Measurements from ENCODE around the gene MAN1A2.

MAN1A2 gene

GRCh38 chr1:117546467-117546866, 179.2 kb downstream of the MAN1A2 start:
- Histone ChIP-seq H3K79me2 (ENCODE audit: low read length) (no peaks in the 10 kb centered on the region), H3K27me3 (replicated peaks; ENCODE audit: insufficient read depth, low read length) (no peaks in the 10 kb centered on the region), H3K4me3 (ENCODE audit: low read length) (no peak overlapping the region), H3K27ac (ENCODE audit: low read length) (no peak overlapping the region), H3K36me3 (replicated peaks; ENCODE audit: insufficient read depth, low read length) (no peaks in the 10 kb centered on the region), H3K9ac (ENCODE audit: low read length) (no peak overlapping the region), H4K20me1 (ENCODE audit: insufficient read depth, low read length) (no peaks in the 10 kb centered on the region), H2AFZ (ENCODE audit: low read length) (no peak overlapping the region), H3K4me1 (ENCODE audit: low read length) (no peaks in the 10 kb centered on the region), H3K4me2 (ENCODE audit: low read depth, low read length) (no peak overlapping the region), H3F3A (ENCODE audit: insufficient read depth, low read length) (no peaks in the 10 kb centered on the region), H3K9me3 (replicated peaks; ENCODE audit: insufficient read depth, low read length) (no peaks in the 10 kb centered on the region), H3K9me2 (replicated peaks; ENCODE audit: insufficient read depth, low read length) (no peaks in the 10 kb centered on the region)
- DNase-seq, result no peak
- TF ChIP-seq EZH2phosphoT487 (IDR thresholded peaks at IDR 0.05; ENCODE audit: low read length) (no peak), EZH2 (optimal IDR thresholded peaks at IDR 0.05; ENCODE audit: low read depth, low read length) (no peak)
- TF ChIP-seq, protein P1, sequence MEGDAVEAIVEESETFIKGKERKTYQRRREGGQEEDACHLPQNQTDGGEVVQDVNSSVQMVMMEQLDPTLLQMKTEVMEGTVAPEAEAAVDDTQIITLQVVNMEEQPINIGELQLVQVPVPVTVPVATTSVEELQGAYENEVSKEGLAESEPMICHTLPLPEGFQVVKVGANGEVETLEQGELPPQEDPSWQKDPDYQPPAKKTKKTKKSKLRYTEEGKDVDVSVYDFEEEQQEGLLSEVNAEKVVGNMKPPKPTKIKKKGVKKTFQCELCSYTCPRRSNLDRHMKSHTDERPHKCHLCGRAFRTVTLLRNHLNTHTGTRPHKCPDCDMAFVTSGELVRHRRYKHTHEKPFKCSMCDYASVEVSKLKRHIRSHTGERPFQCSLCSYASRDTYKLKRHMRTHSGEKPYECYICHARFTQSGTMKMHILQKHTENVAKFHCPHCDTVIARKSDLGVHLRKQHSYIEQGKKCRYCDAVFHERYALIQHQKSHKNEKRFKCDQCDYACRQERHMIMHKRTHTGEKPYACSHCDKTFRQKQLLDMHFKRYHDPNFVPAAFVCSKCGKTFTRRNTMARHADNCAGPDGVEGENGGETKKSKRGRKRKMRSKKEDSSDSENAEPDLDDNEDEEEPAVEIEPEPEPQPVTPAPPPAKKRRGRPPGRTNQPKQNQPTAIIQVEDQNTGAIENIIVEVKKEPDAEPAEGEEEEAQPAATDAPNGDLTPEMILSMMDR (IDR thresholded peaks at IDR 0.05; ENCODE audit: low read length), result no peak

DNA sequence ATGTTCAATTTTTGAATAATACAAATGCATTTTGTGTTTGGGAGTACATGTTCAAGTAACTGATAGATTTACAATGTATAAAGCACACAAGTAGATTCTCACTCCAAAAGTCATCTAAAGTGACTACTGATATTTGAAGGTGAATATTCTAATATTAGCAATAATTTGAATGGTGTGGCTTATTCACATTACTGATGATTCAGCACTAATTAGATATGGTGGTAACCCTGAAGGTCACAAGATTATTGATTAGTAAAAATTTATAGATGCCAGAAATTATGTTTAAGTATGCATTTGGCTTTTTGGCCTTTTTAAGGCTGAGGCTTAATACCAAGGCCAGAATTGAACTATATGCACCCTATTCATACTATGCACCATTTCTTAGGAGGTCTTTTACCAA, 186.2 kb downstream of the MAN1A2 start:
- Histone ChIP-seq H3K4me3 (ENCODE audit: low read length) (no peak overlapping the region), H3K4me2 (ENCODE audit: low read depth, low read length) (no peak overlapping the region), H4K20me1 (ENCODE audit: insufficient read depth, low read length) (no peaks in the 10 kb centered on the region), H2AFZ (ENCODE audit: low read length) (no peak overlapping the region), H3F3A (ENCODE audit: insufficient read depth, low read length) (no peaks in the 10 kb centered on the region), H3K27me3 (replicated peaks; ENCODE audit: insufficient read depth, low read length) (no peaks in the 10 kb centered on the region), H3K9ac (ENCODE audit: low read length) (no peak overlapping the region), H3K9me2 (replicated peaks; ENCODE audit: insufficient read depth, low read length) (no peaks in the 10 kb centered on the region), H3K9me3 (replicated peaks; ENCODE audit: insufficient read depth, low read length) (no peaks in the 10 kb centered on the region), H3K36me3 (replicated peaks; ENCODE audit: insufficient read depth, low read length) (no peaks in the 10 kb centered on the region), H3K27ac (ENCODE audit: low read length) (no peak overlapping the region), H3K79me2 (ENCODE audit: low read length) (no peaks in the 10 kb centered on the region), H3K4me1 (ENCODE audit: low read length) (no peaks in the 10 kb centered on the region)
- TF ChIP-seq EZH2 (optimal IDR thresholded peaks at IDR 0.05; ENCODE audit: low read depth, low read length) (no peak), EZH2phosphoT487 (IDR thresholded peaks at IDR 0.05; ENCODE audit: low read length) (no peak)
- TF ChIP-seq, protein P1 (IDR thresholded peaks at IDR 0.05; ENCODE audit: low read length), result no peak
- no peak for DNase-seq

DNA sequence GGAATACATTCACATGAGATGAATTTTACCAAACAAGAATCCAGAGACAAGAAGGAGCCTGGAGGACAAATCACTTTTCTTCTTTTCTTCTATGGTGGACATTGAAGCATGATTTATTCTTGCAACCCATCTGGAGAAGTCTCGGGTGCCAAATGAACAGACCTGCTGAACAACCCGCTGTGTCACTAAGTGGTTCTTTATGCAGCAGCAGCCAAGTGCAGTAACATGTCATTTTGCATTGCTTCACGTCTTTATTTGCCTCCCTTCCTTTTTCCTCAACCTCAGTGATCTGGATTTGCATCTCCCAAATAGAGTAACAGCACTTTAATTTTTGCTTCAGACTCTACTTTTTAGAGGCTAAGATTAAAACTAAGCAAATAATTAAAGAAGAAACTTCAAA, 188.6 kb downstream of the MAN1A2 start:
- H3K9me2 ChIP-seq (replicated peaks; ENCODE audit: insufficient read depth, low read length), result no peaks in the 10 kb centered on the region
- no peak overlapping the region for H3K4me3 ChIP-seq (ENCODE audit: low read length)
- H3F3A ChIP-seq (ENCODE audit: insufficient read depth, low read length), result no peaks in the 10 kb centered on the region
- H3K4me1 ChIP-seq (ENCODE audit: low read length), result no peaks in the 10 kb centered on the region
- H3K27ac ChIP-seq (ENCODE audit: low read length), result no peak overlapping the region
- no peaks in the 10 kb centered on the region for H4K20me1 ChIP-seq (ENCODE audit: insufficient read depth, low read length)
- H3K27me3 ChIP-seq (replicated peaks; ENCODE audit: insufficient read depth, low read length), result no peaks in the 10 kb centered on the region
- no peak for DNase-seq
- no peaks in the 10 kb centered on the region for H3K9me3 ChIP-seq (replicated peaks; ENCODE audit: insufficient read depth, low read length)
- H3K9ac ChIP-seq (ENCODE audit: low read length), result no peak overlapping the region
- H3K36me3 ChIP-seq (replicated peaks; ENCODE audit: insufficient read depth, low read length), result no peaks in the 10 kb centered on the region
- no peaks in the 10 kb centered on the region for H3K79me2 ChIP-seq (ENCODE audit: low read length)
- no peak for TF ChIP-seq EZH2phosphoT487 (IDR thresholded peaks at IDR 0.05; ENCODE audit: low read length)
- TF ChIP-seq, protein P1 (IDR thresholded peaks at IDR 0.05; ENCODE audit: low read length), result no peak
- no peak overlapping the region for H2AFZ ChIP-seq (ENCODE audit: low read length)
- no peak overlapping the region for H3K4me2 ChIP-seq (ENCODE audit: low read depth, low read length)

All from MM.1S (cell line).